Measurements from ENCODE around the gene SPRY1. TPM values are rescaled to one million over a fixed set of nuclear protein-coding genes. Genes with fewer than 3 reads are reported as not detected.
A peak's percentile ranks its signal among the peaks of the same experiment; 100 is the strongest.

Gene SPRY1
- total and polyA plus RNA-seq, 2 donors from 2014 or later, result 18.3 to 134 TPM

DNA sequence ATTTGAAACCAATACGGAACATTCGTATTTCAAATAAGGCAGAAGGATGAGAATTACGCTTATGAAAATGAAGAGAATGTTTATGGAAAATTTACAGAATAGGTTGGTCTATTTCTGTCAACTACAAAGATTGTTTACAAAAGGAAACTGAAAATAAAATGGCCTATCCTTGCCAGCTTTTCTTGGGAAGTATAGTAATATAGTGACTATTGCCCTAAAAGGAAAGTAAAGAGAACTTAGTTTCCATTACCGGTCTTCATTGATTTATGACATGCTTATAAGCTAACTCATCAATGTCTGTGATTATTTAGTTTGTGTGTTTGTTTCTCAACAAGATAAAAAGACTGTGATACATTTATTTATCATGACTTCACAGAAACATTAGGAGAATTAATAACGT is 2.9 kb upstream of the SPRY1 start:
- FAIRE-seq (peak; percentile 6), DNase-seq (no peak)
- peak overlapping the region in 1 of 3 donors; percentile 4 for H3K4me3 ChIP-seq (ENCODE audit: low read length in 3 of 3)
- intact Hi-C loops (cut with DNase I), result no loop called here
- no peaks in the 10 kb centered on the region for H3K27me3 ChIP-seq (ENCODE audit: control insufficient read depth, insufficient read depth, low read length)
- no peaks in the 10 kb centered on the region for H3K36me3 ChIP-seq (ENCODE audit: control insufficient read depth in 2 of 3, insufficient read depth in 3 of 3, low read length in 3 of 3)
- H3K9me3 ChIP-seq (ENCODE audit: control insufficient read depth in 2 of 3, insufficient read depth in 1 of 3, low read length in 3 of 3), result no peaks in the 10 kb centered on the region
- no peak overlapping the region for H3K9ac ChIP-seq (ENCODE audit: low read length in 3 of 3)
- no peaks in the 10 kb centered on the region for H3K4me1 ChIP-seq (ENCODE audit: control insufficient read depth in 2 of 3, insufficient read depth in 2 of 3, low read depth in 1 of 3, low read length in 3 of 3)
- no peak overlapping the region for H3K27ac ChIP-seq (ENCODE audit: low read depth in 2 of 2, low read length in 2 of 2)
- TF ChIP-seq, protein P1, sequence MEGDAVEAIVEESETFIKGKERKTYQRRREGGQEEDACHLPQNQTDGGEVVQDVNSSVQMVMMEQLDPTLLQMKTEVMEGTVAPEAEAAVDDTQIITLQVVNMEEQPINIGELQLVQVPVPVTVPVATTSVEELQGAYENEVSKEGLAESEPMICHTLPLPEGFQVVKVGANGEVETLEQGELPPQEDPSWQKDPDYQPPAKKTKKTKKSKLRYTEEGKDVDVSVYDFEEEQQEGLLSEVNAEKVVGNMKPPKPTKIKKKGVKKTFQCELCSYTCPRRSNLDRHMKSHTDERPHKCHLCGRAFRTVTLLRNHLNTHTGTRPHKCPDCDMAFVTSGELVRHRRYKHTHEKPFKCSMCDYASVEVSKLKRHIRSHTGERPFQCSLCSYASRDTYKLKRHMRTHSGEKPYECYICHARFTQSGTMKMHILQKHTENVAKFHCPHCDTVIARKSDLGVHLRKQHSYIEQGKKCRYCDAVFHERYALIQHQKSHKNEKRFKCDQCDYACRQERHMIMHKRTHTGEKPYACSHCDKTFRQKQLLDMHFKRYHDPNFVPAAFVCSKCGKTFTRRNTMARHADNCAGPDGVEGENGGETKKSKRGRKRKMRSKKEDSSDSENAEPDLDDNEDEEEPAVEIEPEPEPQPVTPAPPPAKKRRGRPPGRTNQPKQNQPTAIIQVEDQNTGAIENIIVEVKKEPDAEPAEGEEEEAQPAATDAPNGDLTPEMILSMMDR (IDR thresholded peaks at IDR 0.05; ENCODE audit: borderline replicate concordance, extremely low read depth, insufficient read depth), result no peak

DNA sequence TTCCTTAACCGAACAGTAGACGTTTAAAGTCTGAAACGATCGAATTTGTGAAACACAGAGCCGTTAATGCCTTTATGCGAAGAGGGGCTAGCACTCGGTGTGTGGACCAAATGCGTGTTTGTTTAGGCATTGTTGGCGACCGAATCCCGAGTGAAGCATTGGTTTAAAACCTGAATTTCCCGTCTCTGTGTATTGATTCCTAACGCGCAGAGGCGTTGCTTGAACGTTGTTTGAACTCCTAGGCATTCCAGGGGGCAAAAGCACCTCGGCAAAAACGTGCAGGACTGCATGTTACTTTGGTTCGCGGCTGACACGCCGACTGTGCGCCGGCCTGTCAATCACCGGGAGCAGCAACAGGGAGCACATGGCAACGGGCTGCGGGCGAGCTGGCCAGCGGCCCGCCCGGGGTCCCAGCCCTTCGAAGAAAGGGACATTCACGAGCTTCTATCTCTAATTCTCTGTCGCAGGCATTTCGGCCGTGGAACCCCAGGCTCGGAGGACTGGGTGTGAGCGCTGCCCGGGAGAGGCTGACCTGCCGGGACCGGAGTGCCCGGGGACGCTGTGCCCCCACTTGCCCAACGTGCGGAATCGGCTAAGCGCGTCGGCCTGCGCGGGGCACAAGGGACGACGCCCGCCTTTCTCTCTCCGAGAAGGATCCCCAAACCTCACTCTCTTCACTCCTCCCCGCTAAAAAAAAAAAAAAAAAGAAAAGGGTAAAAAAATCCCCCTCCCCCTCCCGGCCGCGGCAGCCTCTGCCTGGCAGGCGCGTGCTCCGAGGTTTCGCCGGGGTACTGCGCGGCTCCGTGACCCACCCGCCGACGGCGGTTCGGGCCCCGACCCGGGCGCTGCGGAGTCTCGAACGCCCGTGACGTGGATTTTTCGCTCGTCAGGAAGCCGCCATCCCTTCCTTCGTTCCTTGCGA is 810 bp downstream of the SPRY1 start:
- Histone ChIP-seq H3K4me1 (ENCODE audit: control insufficient read depth in 2 of 3, insufficient read depth in 2 of 3, low read depth in 1 of 3, low read length in 3 of 3) (peaks cover 0 to 6% (median 4%) of the 10 kb centered on the region in 3 donors), H3K9me3 (ENCODE audit: control insufficient read depth in 2 of 3, insufficient read depth in 1 of 3, low read length in 3 of 3) (no peaks in the 10 kb centered on the region), H3K27me3 (ENCODE audit: control insufficient read depth, insufficient read depth, low read length) (no peaks in the 10 kb centered on the region), H3K9ac (ENCODE audit: low read length in 3 of 3) (peak overlapping the region; percentile 79 to 94 (median 86)), H3K36me3 (ENCODE audit: control insufficient read depth in 2 of 3, insufficient read depth in 3 of 3, low read length in 3 of 3) (peaks cover 5% of the 10 kb centered on the region in 3 donors), H3K27ac (ENCODE audit: low read depth in 2 of 2, low read length in 2 of 2) (peak overlapping the region; percentile 88), H3K4me3 (ENCODE audit: low read length in 3 of 3) (peak overlapping the region; percentile 93 to 99 (median 95))
- DNase-seq (peak; percentile 78 to 85 (median 83)), FAIRE-seq (no peak)
- TF ChIP-seq, protein P1 (IDR thresholded peaks at IDR 0.05; ENCODE audit: borderline replicate concordance, extremely low read depth, insufficient read depth), result no peak
- intact Hi-C loops (cut with DNase I), result no loop called here

DNA sequence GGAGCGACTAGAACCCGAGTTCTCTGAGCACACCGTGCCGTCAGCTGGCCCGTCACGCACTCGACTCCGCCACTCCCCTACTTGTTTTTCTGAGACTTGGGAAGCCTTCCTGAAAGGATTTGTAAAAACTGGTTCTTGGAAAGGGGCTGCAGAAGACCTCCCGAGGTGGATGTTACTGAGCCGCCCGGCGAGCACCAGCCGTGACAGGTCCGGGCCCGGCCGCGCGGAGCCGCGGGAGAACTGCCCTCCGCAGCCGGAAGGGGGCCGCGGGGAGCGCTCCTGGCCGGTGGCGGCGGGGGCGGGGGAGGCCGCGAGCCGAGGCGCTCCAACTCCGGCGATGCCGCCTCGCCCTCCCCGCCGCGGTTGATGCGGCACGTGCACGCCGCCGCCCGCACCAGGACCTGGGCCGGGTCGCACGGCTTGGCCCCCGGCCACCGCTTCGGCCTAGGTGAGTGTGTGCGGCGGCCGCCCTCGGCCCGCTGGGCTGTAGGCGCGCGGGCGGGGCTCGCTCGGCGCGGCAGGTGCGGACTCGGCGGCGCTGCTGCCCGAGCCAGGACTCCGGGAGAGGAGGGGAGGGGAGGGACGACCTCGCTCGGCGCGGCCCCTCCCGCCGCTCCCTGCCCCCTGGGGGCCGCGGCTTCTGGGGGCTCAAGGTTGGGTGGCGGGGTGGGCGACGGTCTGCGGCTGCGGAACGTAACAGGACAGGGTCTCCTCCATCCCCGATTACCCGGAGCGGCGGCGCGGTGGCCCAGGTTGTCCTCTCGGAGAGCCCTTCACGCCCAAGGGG is 1.7 kb downstream of the SPRY1 start:
- peak; percentile 73 to 89 (median 85) for DNase-seq
- TF ChIP-seq, protein P1 (IDR thresholded peaks at IDR 0.05; ENCODE audit: borderline replicate concordance, extremely low read depth, insufficient read depth), result peak; percentile 43
- intact Hi-C loops (cut with DNase I), result no loop called here

More for the DNA sequence above, 1.7 kb downstream of the SPRY1 start:
- H3K27me3 ChIP-seq (ENCODE audit: control insufficient read depth, insufficient read depth, low read length), result no peaks in the 10 kb centered on the region
- H3K9ac ChIP-seq (ENCODE audit: low read length in 3 of 3), result peak overlapping the region; percentile 79 to 94 (median 81)
- H3K9me3 ChIP-seq (ENCODE audit: control insufficient read depth in 2 of 3, insufficient read depth in 1 of 3, low read length in 3 of 3), result no peaks in the 10 kb centered on the region
- H3K4me1 ChIP-seq (ENCODE audit: control insufficient read depth in 2 of 3, insufficient read depth in 2 of 3, low read depth in 1 of 3, low read length in 3 of 3), result peaks cover 4 to 9% (median 6%) of the 10 kb centered on the region in 3 donors
- H3K4me3 ChIP-seq (ENCODE audit: low read length in 3 of 3), result peak overlapping the region; percentile 84 to 99 (median 95)
- peaks cover 6 to 14% (median 10%) of the 10 kb centered on the region in 3 donors for H3K36me3 ChIP-seq (ENCODE audit: control insufficient read depth in 2 of 3, insufficient read depth in 3 of 3, low read length in 3 of 3)
- peak overlapping the region; percentile 88 to 94 for H3K27ac ChIP-seq (ENCODE audit: low read depth in 2 of 2, low read length in 2 of 2)
- no peak for FAIRE-seq
